HL-60/S4 (cell line): ENCODE results near the gene TMBIM6.
"Not testable (repeated sequence)": the region's sequence is repeated elsewhere in the genome, so short reads cannot be mapped to it uniquely, and the experiment has no call there.

ENCODE experiments used
- in situ Hi-C: fragments of 300-500 bp; cut with MboI; formaldehyde crosslinking; loops from 2 replicates; pipeline ENCODE4 v1.14.3; 2022; ENCODE audit warnings: low sequenced_read_pairs

Gene TMBIM6

DNA sequence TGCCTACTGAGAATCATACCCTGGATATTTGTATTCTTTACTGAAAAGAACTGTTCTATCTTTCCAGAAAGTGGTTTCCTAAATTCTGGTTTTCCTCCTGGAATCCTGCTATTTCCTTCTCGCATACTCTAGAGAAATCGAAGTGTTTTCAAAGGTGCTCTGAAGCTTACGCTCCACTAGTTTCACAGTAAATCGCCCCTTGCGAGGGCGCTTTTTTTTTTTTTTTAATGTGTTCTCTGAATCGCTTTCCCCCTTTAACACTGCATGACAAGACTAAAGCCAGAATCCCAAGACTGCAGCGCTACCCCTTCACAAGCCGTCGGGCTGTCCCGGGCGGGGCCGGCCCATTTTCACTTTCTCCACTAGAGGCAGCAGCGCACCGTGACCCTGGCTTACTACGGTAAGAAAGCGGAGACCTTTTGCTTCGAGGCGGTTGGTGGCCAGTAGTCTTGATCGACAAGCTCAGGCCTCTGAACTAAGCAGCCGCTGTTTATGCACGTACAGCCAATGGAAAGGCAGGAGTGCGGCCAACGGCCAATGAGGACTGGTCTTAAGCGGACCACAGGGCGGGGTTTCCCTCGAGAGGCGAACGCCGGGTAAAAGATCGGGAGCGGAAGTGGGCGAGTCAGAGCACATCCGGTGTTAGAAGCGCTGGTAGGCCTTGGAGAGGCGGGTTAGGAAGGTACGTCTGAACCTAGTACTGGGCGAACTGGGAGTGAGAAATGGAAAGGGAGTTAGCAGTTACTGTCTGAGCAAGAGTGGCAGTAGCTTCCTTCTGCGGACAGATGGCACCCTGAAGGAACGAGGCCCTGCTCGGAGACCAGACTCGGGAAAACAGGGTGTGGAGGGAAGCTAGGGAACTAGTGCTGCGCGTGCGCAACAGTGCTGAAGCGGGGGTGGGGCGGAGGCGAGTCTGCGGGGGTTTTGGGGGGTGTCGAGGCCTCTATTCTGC is at the start of gene TMBIM6:
TMBIM6 (plus strand) TSS at position 628 of the 952 bp plus-strand sequence. CDS start 10,937 bp downstream, outside the sequence.
- in situ Hi-C loops = no loop called here

GRCh38 chr12:49692851-49693250 is 48.5 kb upstream of the TMBIM6 start:
- in situ Hi-C loops = no loop called here

GRCh38 chr12:49693931-49694444 is 47.4 kb upstream of the TMBIM6 start:
- in situ Hi-C loops = no loop called here

GRCh38 chr12:49696723-49697122 is 44.6 kb upstream of the TMBIM6 start:
- in situ Hi-C loops = no loop called here

GRCh38 chr12:49697808-49698207 is 43.5 kb upstream of the TMBIM6 start:
- in situ Hi-C loops = no loop called here

DNA sequence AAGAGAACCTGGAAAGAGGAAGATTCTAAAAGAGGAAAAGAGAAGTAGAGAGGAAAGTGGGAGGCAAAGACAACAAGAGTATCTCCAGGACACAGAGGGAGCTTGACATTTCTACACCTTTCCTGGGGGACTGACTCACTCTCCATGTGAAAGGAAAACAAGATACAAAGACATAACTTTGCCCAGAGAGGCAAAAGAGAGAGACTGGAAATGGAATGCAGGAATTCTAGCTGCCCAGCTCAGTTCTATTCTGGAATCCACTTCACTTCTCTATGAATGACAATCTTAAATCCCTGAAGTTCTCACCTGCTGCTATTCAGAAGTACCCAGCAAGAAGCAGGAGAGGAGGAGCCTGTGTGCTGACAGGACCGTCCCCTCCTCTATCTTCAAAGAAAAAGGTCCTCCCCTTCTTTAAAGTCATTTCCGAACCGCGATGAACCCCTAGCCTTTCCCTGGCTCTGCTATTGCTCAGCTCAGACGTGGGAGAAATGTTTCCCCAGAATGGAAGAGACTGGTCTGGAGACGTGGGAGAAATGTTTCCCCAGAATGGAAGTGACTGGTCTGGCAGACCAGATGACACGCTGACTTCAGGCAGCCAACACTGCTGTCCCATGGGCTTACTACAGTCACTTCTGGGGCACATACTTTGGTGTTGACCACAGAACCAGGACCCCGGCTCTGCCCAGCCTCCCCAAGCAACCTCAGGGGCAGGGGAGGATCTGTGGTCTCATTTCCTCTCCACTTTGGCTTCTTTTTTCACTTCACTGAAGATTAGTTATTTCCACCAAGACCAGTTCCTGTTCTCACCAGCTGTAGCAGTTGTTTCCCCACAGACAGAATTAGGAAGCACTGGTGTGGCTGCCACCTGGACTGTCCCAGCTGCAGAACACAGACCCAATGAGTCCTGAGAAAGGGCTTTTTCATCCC is 42.5 kb upstream of the TMBIM6 start:
- in situ Hi-C loops = no loop called here

GRCh38 chr12:49702009-49702408 is 39.3 kb upstream of the TMBIM6 start:
- in situ Hi-C loops = no loop called here

DNA sequence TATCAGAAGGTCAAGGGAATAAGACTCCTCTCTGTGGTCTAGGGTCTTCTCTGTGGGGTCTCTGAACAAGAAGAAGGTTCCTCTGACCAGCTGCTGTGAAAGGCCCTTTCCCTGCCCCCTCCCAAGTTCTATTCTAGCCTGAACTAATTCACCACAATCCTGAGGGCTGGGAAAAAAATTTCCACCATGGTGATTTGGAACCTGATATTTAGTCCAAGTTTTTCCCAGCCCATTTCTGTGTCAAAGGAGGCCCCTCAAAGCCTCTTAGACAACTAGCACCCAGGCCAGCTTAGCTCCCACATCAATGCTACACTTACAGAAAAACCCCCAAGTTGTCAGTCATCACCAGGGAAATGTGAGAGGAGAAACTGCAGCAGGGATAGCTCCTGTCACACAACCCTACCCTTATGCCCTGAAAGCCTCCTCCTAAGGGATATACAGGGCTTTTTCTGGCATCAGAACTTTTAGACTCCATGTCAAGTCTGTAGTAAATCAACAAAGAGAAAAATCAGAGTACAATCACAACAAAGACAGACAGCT is 38.6 kb upstream of the TMBIM6 start:
- in situ Hi-C loops = no loop called here

DNA sequence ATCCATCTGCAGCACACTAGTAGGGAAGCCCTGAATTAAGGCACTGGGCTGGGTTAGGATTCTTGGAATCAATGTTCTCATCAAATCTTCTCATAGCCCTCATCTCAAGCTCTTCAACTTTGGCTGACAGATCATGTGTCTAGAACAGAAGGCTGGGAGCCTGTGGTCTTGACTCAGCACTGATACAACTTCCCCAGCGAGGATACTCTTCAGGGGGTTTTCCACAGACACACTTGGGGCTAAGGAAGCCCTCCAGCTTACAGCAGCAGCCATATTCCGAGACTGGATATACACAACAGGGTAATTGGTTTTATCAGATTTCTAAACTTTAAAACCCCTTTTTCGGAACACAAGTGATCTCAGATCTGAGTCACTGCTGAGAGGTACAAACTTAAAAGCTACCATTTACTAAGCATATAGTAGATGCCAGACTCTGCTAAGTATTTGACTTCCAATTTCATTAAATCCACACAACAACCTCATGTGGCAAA is 37.7 kb upstream of the TMBIM6 start:
- in situ Hi-C loops = no loop called here

DNA sequence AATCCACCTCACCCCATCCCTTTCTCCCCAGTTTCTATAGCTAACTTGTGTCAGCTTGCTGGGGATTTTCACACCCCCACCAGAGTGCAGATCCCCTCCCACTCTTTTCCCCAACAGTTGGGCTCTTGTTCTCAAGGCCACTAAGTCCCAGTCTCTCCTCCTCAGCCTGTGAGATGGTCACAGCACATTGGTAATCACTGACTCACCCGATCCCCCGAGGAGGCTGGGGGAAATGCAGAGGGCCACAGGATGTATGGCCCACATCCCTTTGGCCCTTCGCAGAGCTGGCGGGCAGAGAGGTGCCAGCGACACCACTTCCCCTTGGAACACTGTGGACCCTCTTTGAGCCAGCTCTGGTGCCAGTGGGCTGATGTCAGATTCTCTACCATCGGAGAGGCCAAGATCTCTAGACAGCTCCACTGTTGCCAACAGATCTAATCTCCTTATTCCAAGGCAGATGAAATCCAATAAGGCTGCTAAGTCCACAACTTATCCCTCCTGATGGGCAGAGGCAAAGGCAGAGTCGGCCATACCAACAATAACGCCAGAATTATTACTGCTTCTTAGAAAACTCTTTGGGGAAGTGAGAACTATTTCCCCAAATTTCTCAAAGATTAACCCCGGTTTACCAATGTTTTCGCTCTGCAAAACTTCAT is 35.8 kb upstream of the TMBIM6 start:
- in situ Hi-C loops = loop anchor here (5.0 kb wide), 1 partner anchor 63 kb away; no protein-coding TSS in a partner anchor

DNA sequence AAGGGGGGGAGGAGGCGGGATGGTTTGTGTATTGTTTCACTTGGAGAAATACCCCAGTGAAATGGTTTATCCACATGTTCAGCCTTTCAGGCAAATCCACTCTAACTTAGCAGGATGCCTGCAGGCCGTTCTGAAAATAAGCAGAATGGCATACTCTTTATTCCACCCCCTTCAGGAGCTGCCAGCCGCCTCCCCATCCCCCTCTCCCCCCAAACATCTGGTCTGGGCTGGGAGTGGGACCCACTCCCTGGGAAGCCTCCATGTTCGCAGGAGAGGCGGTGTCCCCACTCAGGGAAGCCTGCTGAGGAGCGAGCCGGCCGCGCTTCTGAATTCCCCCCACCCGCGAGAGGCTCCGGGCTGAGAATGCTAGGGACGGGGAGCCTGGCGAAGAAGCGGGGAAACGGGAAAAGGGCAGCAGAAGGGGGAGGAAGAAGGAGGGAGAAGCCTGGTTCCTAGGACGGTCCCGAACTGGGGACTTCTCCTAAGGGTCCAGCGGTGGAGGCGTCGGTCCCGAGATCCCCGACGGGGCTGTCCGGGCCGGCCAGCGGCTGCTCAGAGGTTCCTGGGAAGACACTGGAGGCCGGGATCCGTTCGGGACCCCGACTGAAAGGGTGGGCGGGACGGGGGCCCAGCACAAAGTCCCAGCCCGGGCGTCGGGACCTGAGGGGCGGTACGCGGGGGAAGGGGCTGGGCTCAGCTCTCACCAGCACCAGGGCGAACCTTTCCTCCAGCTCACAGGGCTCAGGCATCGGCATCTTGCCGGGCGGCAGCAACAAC is 34.8 kb upstream of the TMBIM6 start:
- in situ Hi-C loops = loop anchor here (5.0 kb wide), 1 partner anchor 64 kb away; no protein-coding TSS in a partner anchor

- in situ Hi-C loops = loop anchor here (5.0 kb wide), 1 partner anchor 65 kb away; no protein-coding TSS in a partner anchor
Observed at GRCh38 chr12:49707128-49707811, 34.1 kb upstream of the TMBIM6 start, which contains the start of gene FMNL3. Gene FMNL3, minus strand, starts transcription at chr12:49707405. Its CDS starts 225 bp downstream, at chr12:49707180.

DNA sequence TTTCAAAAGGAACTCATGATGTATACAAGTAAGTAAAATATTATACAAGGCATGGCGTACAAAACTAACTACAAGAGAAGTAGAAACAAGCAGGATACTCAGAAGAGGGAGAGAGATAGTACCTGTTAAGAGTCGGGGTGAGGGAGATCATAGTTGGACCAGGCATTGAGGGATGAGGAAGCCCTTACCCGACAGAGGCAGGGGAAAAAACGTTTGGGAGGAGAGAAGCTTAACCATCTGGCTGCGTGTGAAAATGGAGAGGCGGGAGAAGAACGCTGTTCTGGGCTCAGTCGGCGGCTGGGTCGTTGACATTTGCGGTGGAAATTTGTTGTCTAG is 33.6 kb upstream of the TMBIM6 start:
- in situ Hi-C loops = loop anchor here (5.0 kb wide), 1 partner anchor 65 kb away; no protein-coding TSS in a partner anchor

DNA sequence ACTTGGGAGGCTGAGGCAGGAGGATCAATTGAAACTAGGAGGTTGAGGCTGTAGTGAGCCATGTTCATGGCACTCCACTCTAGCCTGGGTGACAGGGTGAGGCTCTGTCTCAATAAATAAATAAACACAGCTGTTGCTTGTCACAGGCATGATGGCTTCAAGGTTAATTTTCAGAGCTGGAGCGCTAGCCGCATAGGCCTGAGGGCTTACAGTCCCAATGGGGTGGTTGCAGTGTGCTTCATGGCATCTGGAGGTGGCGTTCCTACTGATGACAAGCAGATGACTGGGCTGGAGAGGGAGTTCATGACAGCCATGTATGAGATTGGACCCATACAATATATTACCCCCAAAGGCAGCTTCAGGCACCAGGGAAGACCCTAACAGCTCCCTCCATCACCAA is 32.5 kb upstream of the TMBIM6 start:
- in situ Hi-C loops = loop anchor here (5.0 kb wide), 1 partner anchor 67 kb away; no protein-coding TSS in a partner anchor

DNA sequence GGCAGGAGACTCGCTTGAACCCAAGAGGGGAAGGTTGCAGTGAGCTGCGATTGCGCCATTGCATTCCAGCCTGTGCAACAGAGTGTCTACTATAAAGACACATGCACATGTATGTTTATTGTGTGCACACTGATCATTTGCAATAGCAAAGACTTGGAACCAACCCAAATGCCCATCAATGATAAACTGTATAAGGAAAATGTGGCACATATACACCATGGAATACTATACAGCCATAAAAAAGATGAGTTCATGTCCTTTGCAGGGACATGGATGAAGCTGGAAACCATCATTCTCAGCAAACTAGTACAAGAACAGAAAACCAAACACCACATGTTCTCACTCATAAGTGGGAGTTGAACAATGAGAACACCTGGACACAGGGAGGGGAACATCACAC is 27.4 kb upstream of the TMBIM6 start:
- in situ Hi-C loops = not testable (repeated sequence)

- in situ Hi-C loops = no loop called here
Observed at GRCh38 chr12:49716553-49716952, 24.8 kb upstream of the TMBIM6 start.

DNA sequence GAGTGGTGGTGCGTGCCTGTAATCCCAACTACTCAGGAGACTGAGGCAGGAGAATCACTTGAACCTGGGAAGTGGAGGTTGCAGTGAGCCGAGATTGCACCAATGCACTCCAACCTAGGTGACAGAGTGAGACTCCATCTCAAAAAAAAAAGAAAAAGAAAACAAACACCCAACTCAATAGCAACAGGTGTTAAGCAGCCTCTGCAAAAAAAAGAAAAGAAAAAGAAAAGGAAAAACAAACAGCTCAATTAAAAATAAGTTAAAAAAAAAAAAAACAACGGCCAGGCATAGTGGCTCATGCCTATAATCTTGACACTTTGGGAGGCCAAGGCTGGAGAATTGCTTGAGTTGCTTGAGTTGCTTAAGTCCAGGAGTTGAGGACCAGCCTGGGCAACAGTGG is 23.6 kb upstream of the TMBIM6 start:
- in situ Hi-C loops = not testable (repeated sequence)

DNA sequence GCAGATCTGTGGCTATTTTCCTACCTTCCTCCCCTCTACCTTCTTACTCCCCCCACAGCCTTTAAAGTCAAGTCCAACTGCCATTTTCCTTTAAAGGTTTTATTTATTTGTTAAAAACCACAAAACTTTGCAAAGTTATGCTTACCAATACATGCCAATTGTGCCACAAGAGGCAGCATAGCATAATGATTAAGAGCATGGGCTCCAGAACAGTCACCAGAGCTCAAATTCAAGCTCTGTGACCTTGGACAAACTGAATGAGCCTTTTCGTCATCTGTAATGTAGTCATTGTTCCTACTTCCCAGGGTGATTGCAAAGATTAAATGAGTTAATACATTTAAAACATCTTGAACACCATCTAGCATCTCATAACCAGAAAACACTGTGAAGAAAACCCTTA is 21.1 kb upstream of the TMBIM6 start:
- in situ Hi-C loops = no loop called here

DNA sequence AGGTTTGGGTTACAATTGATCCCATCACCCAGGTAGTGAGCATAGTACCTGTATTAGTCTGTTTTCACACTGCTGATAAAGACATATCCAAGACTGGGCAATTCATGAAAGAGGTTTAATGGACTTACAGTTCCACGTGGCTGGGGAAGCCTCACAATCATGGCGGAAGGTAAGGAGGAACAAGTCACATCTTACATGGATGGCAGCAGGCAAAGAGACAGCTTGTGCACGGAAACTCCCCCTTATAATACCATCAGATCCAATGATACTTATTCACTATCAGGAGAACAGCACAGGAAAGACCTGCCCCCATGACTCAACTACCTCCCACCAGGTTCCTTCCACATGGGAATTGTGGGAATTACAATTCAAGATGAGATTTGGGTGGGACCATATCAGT is 20.0 kb upstream of the TMBIM6 start:
- in situ Hi-C loops = not testable (repeated sequence)
